ENCODE data around the gene MPPED1.

The MPPED1 gene

GRCh38 chr22:43432883-43433415, 21.1 kb downstream of the MPPED1 start:
- no peak for DNase-seq

- no peak for DNase-seq
Measured at GRCh38 chr22:43433451-43434274, 21.8 kb downstream of the MPPED1 start.

- DNase-seq, result no peak
Measured at GRCh38 chr22:43434275-43434927, 22.6 kb downstream of the MPPED1 start.

GRCh38 chr22:43434928-43435311, 23.1 kb downstream of the MPPED1 start:
- no peak for DNase-seq

GRCh38 chr22:43435851-43436811, 24.3 kb downstream of the MPPED1 start:
- no peak for DNase-seq

- DNase-seq, result no peak
Measured at GRCh38 chr22:43436868-43437267, 25.1 kb downstream of the MPPED1 start.

- no peak for DNase-seq
Measured at GRCh38 chr22:43437871-43438475, 26.2 kb downstream of the MPPED1 start.

GRCh38 chr22:43438666-43439347, 27.0 kb downstream of the MPPED1 start:
- no peak for DNase-seq

- DNase-seq, result no peak
Measured at GRCh38 chr22:43439368-43440103, 27.7 kb downstream of the MPPED1 start.

GRCh38 chr22:43440104-43440387, 28.2 kb downstream of the MPPED1 start:
- DNase-seq, result no peak

GRCh38 chr22:43440556-43440955, 28.7 kb downstream of the MPPED1 start:
- no peak for DNase-seq

- DNase-seq, result no peak
Measured at GRCh38 chr22:43441216-43441615, 29.4 kb downstream of the MPPED1 start.

GRCh38 chr22:43441751-43442150, 29.9 kb downstream of the MPPED1 start:
- DNase-seq, result no peak

GRCh38 chr22:43442386-43443151, 30.8 kb downstream of the MPPED1 start:
- DNase-seq, result no peak

GRCh38 chr22:43443152-43443471, 31.3 kb downstream of the MPPED1 start:
- no peak for DNase-seq

- no peak for DNase-seq
Measured at GRCh38 chr22:43446037-43446803, 34.4 kb downstream of the MPPED1 start.

GRCh38 chr22:43446916-43447315, 35.1 kb downstream of the MPPED1 start:
- no peak for DNase-seq

GRCh38 chr22:43447380-43447779, 35.6 kb downstream of the MPPED1 start:
- no peak for DNase-seq

- DNase-seq, result no peak
Measured at GRCh38 chr22:43448048-43448447, 36.2 kb downstream of the MPPED1 start.

GRCh38 chr22:43449205-43449830, 37.5 kb downstream of the MPPED1 start:
- DNase-seq, result no peak

Data from CD4-positive, alpha-beta T cell treated with Interleukin-17A for 1 hour (primary cell).